ENCODE results near the gene LPAR6.
"Not testable (repeated sequence)": the region's sequence is repeated elsewhere in the genome, so short reads cannot be mapped to it uniquely, and the experiment has no call there.

The LPAR6 gene, protein sequence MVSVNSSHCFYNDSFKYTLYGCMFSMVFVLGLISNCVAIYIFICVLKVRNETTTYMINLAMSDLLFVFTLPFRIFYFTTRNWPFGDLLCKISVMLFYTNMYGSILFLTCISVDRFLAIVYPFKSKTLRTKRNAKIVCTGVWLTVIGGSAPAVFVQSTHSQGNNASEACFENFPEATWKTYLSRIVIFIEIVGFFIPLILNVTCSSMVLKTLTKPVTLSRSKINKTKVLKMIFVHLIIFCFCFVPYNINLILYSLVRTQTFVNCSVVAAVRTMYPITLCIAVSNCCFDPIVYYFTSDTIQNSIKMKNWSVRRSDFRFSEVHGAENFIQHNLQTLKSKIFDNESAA

DNA sequence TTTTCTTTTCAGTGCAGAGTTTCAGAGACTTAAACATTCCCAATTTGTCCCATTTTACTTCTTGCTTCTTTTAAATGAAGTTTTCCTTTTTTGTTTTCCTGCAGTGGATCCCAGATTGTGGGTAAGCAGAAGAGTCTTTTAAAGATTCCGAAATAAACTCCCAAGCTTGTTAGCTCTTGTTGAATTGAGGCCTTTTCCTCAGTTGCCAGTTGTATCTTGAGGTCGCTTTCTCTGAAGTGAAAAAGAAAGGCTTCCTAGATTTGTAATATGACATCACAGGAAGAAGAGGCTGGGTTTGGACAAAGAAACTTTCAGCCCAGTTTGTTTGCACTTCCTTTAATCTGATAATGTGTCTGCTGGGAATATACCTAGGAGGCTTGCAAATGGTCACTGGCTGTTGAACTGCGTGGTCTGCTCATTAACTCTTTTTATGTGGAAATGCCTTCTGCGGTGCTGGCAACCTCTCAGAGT lies at the start of gene LPAR6:
TSS of gene LPAR6 (minus strand) at position 233 of the 471 bp plus-strand sequence. CDS start 690 bp downstream, outside the sequence.
- no peak for DNase-seq

DNA sequence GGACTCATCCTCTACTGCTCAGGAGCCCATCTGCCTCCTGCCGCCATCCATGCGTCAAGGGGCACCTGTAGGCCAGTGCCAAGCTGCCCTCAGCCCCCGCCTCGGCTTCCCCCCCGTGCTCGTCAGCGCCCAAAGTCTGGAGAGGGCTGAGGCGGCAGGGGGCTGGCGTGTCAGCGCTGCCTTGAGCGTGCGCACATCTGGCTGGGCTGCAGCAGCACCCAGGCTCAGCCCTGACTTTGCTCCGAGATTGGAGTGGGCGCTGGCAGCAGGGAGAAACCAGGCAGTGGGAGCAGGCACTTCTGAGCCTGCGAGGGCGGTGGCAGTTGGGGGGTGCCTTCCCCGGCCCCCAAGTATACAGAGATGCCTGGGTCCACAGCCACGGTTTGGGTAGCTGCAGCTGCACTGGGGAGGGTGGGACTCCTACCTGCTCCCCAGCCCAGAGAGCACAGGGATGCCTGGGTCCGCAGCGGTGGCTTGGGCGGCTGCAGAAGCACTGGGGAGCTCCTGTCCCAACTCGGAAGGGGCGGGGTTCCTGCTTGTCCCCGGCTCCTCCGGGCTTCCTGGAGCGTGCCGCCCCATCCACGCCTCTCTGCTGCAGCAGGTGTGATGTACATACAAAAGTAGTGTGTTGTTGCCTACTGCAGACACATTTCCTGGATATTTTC lies 44.8 kb upstream of the LPAR6 start:
- no peak for DNase-seq

DNA sequence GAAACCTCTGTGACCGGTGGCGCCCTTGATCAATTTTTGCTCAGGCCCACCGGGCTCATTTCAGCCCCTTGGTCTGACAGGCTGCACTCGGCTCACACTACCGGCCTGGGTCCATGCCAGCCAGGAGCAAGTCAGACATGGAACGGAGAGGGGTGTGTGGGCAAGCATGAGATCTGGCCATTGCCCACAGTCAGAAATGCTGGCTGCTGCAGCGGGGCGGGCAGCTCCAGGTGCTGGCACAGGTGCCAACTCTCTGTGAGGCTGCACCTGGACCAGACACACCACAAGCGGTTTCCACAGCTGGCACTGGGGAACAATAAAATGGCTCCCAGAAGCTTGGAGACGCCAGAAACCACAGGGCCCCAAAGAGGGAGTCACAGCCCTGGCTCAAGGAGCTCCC lies 43.6 kb upstream of the LPAR6 start:
- no peak for DNase-seq

DNA sequence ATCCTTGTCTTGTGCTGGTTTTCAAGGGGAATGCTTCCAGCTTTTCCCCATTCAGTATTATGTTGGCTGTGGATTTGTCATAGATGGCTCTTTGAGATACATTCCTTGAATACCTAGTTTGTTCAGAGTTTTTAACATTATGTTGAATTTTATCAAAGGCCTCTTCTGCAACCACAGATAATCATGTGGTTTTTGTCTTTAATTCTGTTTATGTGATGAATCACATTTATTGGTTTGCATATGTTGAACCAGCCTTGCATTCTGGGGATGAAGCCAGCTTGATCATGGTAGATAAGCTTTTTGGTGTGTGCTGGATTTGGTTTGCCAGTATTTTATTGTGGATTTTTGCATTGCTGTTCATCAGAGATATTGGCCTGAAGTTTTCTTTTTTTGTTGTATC lies 38.3 kb upstream of the LPAR6 start:
- not testable (repeated sequence) for DNase-seq

DNA sequence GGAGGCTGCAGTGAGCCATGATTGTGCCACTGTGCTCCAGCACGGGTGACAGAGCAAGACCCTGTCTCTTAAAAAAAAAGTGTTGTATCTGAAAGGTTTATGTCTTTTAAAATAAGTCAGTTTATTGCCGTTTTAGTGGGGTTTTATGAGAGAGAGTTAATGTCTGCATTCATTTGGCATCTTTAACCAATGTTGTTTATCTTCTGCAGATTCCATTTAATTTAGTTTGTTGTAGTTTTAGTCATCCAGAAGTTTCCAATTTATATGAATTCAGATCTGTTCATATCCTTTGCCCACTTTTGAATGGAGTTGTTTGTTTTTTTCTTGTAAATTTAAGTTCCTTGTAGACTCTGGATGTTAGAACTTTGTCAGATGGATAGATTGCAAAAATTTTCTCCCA lies 36.7 kb upstream of the LPAR6 start:
- DNase-seq, result no peak

DNA sequence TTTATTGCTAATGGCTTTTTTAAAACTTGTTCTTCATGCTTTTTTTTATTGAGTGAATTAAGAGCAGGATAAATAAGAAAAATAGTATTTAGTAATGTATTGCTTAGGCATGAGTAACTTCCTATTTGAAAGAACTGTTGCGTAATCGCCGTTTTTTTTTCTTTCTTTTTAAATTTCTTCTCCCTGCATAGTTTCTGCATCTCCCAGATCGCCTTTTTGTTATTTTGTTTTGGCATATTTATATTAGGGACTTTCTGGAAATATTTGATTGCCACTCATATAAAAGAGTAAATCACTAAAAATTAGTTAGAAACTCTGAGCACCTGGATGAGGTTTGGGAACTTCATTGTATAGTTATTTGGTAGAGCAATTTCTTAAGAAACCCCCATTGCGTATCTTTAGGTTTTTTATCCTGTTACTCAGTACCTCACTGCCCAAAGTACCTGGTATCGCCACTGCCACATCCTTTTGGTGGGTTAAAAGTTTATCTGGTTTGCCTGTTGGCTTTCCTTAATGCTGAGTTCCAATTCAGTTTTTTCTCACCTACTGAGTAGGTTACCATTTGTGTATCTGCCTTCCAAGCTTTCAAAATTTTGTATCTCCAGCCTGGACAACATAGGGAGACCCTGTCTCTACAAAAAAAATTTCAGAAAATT lies 36.2 kb upstream of the LPAR6 start:
- DNase-seq, result no peak

DNA sequence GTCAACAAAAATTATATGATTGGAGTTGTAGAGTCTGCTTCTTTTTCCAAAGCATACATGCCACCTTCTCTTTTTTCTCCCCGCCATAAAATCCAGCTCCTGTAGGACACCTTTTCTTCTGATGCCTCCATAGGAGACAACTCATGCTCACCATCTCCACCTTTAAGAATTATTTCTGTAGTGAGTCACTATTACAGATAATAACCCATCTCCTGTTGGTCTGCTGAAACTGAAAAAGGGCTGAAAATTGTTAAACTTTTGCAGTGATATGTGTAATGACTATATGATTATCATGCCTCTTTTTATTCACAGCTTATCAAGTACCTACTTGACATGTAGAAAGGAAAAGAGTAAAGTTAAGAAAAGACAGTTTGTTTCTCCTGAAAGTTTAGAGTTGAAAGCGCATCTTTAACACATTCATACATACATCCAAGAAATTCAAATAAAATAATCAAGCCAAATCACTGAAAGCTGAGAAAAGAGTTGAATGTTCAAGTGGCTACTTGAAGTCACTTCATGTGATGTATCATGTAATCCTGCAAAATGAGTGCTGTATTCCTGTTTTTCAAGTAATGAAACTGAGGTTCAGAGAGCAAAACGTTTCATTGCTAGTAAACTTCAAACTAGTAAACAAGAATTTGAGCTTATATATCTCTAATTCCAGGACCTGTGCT lies 35.5 kb upstream of the LPAR6 start:
- DNase-seq, result no peak

DNA sequence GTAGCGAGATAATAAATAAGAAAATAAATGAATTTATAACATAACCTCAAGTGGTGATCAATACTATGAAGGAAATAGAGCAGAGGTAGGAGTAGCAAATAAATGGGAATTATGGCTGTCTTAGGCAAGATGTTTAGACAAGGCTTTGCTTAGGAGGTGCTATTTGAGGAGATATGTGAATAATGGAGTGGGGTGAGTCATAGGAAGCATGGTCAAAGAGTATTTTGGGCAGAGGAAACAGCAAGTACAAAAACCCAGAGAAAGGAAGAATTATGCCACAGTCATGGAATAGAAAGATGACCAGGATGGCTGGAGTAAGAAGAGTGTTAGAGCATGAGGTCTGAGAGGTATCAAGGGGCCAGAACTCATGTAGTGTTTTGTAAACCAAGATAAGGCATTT lies 33.6 kb upstream of the LPAR6 start:
- DNase-seq, result no peak

DNA sequence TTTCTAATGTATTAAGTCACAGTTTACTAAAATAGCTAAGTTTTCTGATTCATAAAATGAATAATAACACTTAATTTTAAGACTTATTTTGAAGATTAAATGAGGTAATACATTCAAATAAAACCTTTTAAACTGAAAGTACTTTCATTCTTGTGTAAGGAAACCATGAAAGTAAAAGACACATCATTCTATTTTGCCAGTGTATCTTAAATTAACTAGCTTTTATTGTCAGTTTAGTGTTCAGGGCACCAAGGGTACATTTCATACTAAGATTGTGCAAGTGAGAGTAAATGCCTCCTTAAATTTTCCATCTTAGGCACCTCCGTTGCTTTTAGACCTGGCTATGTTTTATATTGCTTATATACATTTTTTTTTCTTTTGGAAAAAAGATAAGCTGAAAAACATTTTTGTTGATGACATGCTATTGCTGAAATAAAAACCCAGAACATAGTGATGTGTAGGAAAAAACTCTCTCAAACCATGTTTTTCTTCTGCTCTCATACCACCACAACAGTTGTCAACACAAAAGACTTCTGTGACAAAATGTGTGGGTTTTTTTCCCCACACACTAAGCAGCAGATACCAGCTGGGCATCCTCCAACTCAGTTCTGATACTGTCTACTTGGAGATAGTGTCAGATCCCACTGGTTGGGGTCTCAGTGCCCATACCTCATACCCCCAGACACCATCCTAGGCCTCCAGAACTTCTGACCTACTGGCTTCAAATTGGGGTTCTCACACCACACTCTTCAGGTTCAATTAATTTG lies 30.7 kb upstream of the LPAR6 start:
- no peak for DNase-seq

DNA sequence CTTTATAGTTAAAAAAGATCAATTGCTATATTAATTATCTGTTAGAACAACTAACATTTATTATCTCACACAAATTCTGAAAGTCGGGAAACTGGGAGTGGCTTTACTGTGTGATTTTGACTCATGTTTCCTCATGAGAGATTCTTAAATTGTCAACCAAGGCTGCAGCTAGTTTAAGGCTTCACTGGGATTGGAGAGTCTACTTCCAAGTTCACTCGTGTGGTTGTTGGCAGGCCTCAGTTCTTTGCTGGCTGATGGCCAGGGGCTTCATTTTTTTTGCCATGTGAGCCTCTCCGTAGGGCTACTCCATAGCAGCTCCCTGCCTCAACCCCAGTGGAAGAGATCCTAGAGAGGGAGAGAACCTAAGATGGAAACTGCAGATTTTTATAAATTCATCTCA lies 24.5 kb upstream of the LPAR6 start:
- no peak for DNase-seq

DNA sequence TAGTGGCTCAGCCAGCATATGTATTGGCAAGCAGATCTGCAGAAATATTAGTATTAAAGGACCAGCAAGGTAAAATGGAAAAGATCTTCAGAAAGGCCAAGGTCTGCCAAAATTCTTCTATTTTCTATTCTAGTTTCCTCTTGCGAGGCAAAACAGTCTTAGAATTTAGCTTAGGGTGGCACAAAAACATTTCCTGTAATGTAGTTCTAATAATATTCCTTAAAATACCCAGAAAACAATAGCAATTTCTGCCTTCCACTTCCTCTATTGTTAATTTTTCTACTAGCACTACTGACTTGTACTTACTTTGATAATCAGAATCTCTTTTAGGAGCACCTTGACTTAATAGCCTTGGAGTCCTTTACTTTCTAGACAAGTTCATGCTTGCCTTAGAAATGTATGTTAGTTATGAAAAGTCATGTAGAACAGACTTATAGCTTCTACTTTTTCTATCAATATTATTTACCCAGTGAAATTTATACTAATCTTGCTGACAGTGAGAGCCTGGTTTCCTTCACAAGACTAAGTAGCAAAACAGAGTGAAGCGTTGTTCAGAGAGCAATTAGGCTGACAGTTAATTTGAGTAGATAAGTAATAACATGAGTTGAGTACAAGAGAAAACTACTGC lies 23.9 kb upstream of the LPAR6 start:
- DNase-seq, result no peak

DNA sequence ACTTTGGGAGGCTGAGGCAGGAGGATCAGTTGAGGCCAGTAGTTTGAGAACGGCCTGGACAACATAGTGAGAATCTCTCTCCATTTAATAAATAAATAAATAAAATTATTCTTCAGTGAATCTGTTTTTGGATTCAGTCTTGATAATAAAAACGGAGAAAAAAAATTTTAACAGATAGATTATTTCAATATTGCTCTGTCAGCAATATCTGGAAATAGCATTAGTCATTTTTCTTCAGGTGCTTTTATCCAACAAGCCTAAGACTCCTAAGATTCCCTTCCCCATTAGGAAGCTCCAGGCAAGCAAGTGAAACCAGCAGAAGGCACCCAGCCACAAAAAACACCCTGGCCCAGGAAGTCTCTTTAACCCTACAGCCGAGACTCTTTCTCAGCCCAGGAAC lies 21.3 kb upstream of the LPAR6 start:
- DNase-seq, result no peak

DNA sequence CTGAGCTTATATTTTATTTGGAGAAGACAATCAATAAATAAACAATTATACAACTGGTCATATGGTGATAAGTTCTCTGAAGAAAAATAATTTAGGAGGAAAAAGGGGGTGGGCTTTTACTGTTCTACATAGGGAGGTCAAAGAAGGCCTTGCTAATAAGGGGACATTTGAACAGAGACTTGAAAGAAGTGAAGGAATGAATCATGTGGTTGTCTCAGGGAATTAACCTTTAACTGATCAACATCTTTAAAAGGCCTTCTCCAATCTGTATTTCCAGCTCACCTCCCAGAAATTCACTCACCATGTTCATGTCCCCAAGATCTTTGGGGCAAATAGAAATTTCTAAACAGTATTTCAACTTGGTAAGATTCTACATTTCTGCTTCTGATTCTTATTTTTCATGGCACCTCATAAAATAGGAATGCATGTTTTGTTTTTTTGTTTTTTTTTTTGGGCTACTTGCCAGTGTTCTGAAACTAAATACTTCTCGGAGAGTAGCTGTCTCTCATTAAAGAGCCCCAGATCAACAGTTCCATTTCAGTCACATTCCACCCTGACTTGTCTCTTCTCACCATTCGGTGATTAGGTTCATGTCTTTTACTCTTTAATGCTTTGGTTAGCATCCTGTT lies 19.2 kb upstream of the LPAR6 start:
- DNase-seq, result no peak

DNA sequence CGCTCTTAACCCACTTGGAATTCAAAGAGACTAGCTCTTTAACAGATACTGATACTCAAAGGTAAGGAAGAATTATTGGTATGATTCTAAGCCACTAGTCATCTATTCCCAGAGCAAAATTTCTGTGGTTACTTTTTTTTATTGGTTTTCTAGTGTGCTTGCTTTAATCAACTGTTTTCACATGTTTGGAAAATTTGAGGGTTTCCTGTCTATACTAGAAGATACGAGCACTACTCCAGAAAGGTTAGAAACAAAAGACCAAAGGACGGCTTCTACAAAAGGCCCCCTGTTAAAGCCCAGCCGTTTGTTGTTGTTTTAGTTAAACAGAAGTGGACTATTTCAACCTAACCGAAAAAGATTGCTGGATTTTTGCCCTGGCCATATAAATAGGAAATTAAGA lies 18.5 kb upstream of the LPAR6 start:
- no peak for DNase-seq

DNA sequence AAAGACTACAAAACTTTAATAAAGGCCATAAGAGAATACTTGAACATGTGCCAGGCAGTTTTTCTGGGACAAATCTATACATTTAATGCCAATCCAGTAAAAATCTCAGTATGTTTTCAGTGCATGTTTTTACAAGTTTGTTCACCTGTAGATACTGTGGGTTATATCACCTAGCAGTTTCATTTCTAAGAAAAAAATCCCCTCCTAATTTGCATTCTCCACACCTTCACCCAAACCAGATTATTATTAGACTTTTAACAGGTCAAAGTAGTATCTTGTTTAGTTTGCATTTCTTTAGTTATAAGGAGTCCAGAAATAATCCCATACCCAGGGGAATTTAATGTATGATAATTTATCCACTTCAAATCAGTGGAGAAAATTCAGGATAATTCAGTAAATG lies 17.0 kb upstream of the LPAR6 start:
- no peak for DNase-seq

DNA sequence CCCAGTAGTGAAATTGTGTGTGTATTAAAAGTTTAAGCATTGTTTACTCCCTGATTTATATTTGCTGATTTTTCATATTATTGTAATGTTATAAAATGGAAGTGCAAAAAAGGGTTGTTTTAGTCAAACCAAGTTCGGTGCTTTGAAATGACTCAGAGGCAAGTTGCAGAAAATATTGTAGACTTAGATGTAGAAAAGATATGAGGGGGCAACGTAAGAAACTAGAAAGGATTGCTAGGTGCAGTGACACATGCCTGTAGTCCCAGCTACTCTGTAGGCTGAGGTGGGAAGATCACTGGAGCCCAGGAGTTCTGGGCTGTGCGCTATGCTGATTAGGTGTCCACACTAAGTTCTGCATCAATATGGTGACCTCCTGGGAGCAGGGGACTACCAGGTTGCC lies 16.1 kb upstream of the LPAR6 start:
- no peak for DNase-seq

DNA sequence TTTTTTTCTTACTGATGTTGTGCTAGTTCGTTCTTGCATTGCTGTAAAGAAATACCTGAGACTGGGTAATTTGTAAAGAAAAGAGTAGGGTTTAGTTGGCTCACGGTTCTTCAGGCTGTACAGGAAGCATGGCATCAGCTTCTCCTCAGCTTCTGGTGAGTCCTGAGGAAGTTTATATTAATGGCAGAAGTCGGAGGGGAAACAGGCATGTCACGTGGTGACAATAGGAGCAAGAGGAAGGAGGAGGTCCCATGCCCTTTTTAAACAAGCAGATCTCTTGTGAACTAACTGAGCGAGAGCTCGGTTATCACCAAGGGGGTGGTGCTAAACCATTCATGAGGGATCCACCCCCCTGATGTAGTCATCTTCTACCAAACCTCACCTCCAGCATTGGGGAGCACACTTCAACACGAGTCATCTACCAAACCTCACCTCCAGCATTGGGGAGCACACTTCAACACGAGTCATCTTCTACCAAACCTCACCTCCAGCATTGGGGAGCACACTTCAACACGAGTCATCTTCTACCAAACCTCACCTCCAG lies 13.9 kb upstream of the LPAR6 start:
- DNase-seq, result not testable (repeated sequence)

DNA sequence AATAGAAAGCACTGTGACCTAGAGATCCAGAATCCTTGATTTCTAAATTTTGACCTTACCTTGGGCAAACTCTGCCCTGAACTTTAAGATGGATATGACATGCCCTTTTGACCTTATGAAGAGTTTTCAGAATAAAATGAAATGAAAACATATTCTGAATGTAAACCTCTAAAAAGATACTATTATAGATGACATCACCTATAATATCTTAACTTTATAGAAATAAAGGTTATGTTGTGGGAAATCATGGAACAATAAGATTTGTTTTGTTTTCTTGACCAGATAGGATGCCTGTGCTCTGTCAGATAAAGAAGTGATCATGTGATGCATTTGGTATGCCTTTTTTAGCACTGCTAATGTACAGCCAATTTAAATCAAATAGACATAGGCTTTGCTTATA lies 13.1 kb upstream of the LPAR6 start:
- DNase-seq, result no peak

DNA sequence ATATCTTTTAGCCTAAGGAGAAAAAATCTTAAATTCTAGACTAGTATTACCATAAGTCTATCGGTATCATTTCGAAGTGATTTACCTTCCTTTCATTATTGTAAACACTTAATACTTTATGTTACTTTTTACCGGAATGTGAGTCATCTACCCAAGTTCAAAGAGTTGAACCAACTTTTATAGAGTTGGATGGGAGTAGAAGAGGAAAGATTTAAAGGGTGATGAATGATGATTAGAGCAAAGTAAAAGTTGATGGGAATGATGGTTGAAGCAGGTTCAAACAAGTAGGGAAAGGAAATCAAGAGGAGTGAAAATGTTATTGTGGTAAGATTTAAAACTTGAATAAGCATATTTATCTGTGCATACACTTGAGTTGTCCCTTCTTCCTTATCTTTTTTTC lies 11.3 kb upstream of the LPAR6 start:
- DNase-seq, result no peak

DNA sequence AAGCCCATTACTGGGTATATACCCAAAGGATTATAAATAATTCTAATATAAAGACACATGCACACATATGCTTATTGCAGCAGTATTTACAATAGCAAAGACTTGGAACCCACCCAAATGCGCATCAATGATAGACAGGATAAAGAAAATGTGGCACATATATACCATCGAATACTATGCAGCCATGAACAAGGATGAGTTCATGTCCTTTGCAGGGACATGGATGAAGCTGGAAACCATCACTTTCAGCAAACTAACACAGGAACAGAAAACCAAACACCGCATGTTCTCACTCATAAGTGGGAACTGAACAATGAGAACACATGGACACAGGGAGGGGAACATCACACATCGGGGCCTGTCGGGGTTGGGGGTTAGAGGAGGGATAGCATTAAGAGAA lies 9.1 kb upstream of the LPAR6 start:
- DNase-seq, result not testable (repeated sequence)

DNA sequence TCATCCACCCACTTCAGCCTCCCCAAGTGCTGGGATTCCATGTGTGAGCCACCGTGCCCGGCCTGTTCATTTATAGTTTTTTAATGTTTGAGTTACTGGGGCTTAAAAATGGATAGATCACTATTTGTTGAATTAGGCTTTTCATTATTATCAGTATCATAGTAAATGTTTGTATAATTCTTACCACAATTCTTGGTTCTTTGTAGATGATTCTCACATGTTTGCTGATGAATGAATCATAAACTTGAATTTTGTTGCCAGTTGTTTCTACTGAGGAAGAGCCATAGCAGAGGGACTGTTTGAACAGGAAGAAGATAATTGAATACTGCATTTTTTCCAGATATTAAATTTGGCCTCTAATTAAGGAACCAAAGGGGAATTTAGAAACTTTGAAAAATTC lies 2.6 kb upstream of the LPAR6 start:
- DNase-seq, result no peak
